ENCODE measurements around the gene ATAD3C.
A peak's percentile ranks its signal among the peaks of the same experiment; 100 is the strongest.
"Not testable (repeated sequence)": the region's sequence is repeated elsewhere in the genome, so short reads cannot be mapped to it uniquely, and the experiment has no call there.

Gene ATAD3C

GRCh38 chr1:1471389-1472052, 22.0 kb downstream of the ATAD3C start, which contains the start of gene ATAD3B (continued):
- TF ChIP-seq ZFP3 (tag by site-specific recombination; IDR thresholded peaks at IDR 0.05; ENCODE audit: low read depth) (no peak), ZNF549 (tag by site-specific recombination; IDR thresholded peaks at IDR 0.05) (no peak), ZNF707 (tag by site-specific recombination; IDR thresholded peaks at IDR 0.05) (no peak), ZNF354C (tag by site-specific recombination; IDR thresholded peaks at IDR 0.05; ENCODE audit: borderline replicate concordance, low read depth) (no peak), ZNF658 (tag by site-specific recombination; IDR thresholded peaks at IDR 0.05) (no peak)

GRCh38 chr1:1472053-1472876, 22.8 kb downstream of the ATAD3C start:
- H3K4me1 ChIP-seq (ENCODE audit: control insufficient read depth, insufficient read depth, low read length); POLR2A ChIA-PET; H3K9me3 ChIP-seq (ENCODE audit: control insufficient read depth, insufficient read depth, low read depth, low read length): not testable (repeated sequence)
- CTCF ChIA-PET = interaction anchor here (0.9 kb wide), 1 partner anchor 31 kb away, joined by 4 read pairs; no protein-coding TSS in a partner anchor
- Histone ChIP-seq H3K36me3 (ENCODE audit: control insufficient read depth in 2 of 2, insufficient read depth in 1 of 2, low read length in 2 of 2) (peaks cover 6 to 22% of the 10 kb centered on the region in 2 experiments; a peak in 2 of 3 replicates), H3K27ac (ENCODE audit: extremely low read depth, low read depth, low read length) (peak overlapping the region; percentile 22; the same call in 1 of the 2 replicates), H3K4me3 (ENCODE audit: low read depth, low read length) (peak overlapping the region; percentile 97)
- TF ChIP-seq ZBTB48 (tag by site-specific recombination; IDR thresholded peaks at IDR 0.05) = 0 out of 2 replicates have a peak, but pooled peaks have one; percentile 30

GRCh38 chr1:1476011-1476410, 26.5 kb downstream of the ATAD3C start:
- H3K9me3 ChIP-seq (ENCODE audit: control insufficient read depth, insufficient read depth, low read depth, low read length); H3K4me3 ChIP-seq (ENCODE audit: low read depth, low read length); H3K27ac ChIP-seq (ENCODE audit: extremely low read depth, low read depth, low read length); H3K4me1 ChIP-seq (ENCODE audit: control insufficient read depth, insufficient read depth, low read length); POLR2A ChIA-PET; CTCF ChIA-PET: not testable (repeated sequence)
- H3K36me3 ChIP-seq (ENCODE audit: control insufficient read depth in 2 of 2, insufficient read depth in 1 of 2, low read length in 2 of 2) = peaks cover 21 to 52% of the 10 kb centered on the region in 2 experiments; a peak in 2 of 3 replicates

- Histone ChIP-seq H3K4me3 (ENCODE audit: low read depth, low read length) (no peak overlapping the region), H3K4me1 (ENCODE audit: control insufficient read depth, insufficient read depth, low read length) (no peaks in the 10 kb centered on the region), H3K36me3 (ENCODE audit: control insufficient read depth in 2 of 2, insufficient read depth in 1 of 2, low read length in 2 of 2) (peaks cover 21 to 59% of the 10 kb centered on the region in 2 experiments; a peak in 2 of 3 replicates), H3K27ac (ENCODE audit: extremely low read depth, low read depth, low read length) (no peak overlapping the region), H3K9me3 (ENCODE audit: control insufficient read depth, insufficient read depth, low read depth, low read length) (no peaks in the 10 kb centered on the region)
- TF ChIP-seq IKZF3 (tag by site-specific recombination; IDR thresholded peaks at IDR 0.05) = no peak
- TF ChIP-seq HOXD13 (CRISPR knock-in tag; IDR thresholded peaks at IDR 0.05; ENCODE audit: borderline replicate concordance) = no peak
- no peak for TF ChIP-seq ZNF76 (tag by site-specific recombination; IDR thresholded peaks at IDR 0.05; ENCODE audit: borderline replicate concordance, low read depth)
- no peak for TF ChIP-seq ZEB2 (tag by site-specific recombination; IDR thresholded peaks at IDR 0.05)
- TF ChIP-seq ZNF692 (tag by site-specific recombination; IDR thresholded peaks at IDR 0.05) = no peak
- TF ChIP-seq REST (tag by site-specific recombination; IDR thresholded peaks at IDR 0.05) = no peak
- POLR2A ChIA-PET = no interaction called here
- CTCF ChIA-PET = interaction anchor here (1.2 kb wide), 1 partner anchor 14 kb away, joined by 3 read pairs; no protein-coding TSS in a partner anchor
These were observed 27.7 kb downstream of the ATAD3C start for GRCh38 chr1:1477206-1477605.

Measured in HEK293 (cell line).